GM21360 (cell line): ENCODE measurements around the gene DDX1.

ENCODE experiments used
- ATAC-seq: cut with Tn5 transposase; IDR thresholded peaks from one replicate; pipeline ENCODE4 v1.9.1; 2021; ENCODE audit warnings: mild to moderate bottlenecking, moderate library complexity; ENCODE audit not compliant: unreplicated experiment

The DDX1 gene

DNA sequence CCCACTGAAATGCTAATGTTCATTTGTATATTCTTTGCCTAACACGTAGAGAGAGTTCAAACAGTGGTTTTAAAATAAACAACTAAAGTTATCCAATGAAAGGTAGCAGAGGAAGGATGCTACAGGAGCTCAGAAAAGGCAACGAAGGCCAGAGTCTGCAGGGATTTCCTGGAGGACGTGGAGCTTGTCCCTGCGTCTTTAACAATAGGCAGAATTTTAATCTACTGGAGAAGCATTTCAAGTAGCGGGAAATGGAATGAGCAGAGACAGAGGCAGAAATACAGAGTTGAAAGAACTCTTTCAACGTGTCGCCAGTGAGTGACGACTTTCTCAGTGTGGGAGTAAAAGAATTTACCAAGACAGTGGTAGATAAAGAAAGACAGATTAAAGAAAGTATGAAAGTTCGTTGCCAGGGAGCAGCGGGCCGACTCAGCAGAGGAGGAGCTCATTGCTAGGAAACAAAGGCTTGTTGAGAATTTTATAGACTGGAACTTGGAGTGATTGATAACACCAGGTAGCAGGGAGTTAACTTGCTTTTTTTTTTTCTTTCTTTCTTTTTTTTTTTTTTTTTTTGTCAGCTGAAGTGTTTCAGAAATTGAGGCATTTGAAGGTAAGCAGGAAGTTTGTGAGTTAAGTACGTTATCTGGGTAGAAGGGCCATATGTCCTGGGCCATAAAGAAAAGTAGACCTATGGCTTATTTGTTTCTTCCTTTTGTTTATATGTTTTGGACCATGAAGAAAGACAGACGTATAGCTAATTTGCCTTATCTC lies 29.9 kb upstream of the DDX1 start:
- peak; percentile 7 for ATAC-seq

DNA sequence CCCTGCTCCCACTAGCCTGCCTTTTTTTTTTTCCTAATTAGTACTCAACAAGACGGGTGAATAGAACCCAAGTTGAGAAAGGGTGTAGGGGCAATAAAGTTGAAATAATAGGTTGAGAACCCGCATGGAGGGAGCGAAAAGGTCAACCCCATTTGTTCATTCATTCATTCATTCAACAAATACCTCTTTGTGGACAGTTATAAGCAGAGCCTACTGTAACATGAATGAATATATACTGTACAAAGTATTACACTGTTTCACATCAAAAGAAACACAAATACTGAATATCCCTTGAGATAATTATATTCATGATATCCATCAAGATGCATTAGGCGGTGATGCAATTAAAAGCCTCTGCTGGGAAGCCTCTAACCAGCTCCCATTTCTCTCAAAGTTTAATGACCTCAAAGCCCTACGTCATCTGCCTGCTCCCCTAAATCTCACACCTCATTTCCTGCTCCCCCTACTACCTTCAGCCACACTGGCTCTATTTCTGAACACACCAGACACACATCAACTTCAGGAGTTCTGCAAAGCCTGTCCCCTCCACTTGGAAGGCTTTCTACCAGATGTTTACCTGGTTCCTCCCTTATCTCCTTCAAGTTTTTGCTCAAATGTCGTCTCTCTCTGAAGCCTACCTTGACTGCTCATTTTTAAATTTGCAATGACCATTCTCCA lies 29.2 kb upstream of the DDX1 start:
- no peak for ATAC-seq

DNA sequence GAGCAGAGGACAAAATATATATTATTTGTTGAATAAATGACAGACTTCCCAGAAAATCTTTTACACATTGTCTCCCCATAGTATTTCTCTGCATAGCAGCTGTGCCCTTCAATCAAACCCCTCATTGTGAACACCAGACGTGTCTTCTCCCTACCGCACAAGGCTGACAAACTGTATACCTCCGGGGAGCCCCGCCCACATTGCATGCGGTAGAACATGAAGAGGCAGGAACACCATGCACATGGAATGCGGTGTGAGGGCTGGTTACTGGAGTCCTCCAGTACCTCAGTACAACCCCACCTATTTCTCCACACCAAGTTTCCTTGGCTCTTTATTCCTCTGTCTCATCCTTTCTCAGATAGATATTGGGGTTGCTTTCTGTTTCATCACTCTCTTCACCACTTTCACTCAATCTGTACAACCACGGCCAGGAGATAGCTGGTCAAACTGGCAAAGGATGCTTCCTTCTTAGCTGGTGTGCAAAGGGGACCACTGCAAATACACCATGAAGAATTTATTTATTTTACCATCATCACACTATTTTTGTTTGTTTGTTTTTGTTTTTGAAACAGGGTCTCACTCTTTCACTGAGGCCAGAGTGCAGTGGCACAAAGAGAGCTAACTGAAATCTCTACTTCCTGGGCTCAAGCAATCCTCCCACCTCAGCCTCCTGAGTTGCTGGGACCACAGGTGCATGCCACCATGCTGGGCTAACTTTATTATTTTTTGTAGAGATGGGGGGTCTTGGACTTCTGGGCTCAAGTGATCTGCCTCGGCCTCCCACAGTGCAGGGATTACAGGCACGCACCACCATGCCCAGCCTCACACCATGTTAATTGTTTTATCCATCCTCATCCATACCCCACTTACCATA lies 28.2 kb upstream of the DDX1 start:
- ATAC-seq, result no peak

DNA sequence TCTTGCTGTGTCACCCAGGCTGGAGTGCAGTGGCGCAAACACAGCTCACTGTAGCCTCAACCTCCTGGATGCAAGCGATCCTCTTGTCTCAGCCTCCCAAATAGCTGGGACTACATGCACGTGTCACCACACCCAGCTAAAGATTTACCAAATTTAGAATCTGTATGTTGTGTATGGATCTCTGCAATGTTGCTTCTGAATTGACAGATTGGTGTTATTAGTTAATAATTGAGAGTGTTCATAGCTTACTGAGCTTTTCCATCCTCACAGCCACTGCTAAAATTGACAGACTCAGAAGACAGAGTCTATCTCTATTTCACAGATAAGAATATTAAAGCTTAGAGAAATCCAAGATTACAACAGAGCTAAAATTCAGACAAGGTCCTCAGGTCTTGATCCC lies 26.3 kb upstream of the DDX1 start:
- no peak for ATAC-seq

DNA sequence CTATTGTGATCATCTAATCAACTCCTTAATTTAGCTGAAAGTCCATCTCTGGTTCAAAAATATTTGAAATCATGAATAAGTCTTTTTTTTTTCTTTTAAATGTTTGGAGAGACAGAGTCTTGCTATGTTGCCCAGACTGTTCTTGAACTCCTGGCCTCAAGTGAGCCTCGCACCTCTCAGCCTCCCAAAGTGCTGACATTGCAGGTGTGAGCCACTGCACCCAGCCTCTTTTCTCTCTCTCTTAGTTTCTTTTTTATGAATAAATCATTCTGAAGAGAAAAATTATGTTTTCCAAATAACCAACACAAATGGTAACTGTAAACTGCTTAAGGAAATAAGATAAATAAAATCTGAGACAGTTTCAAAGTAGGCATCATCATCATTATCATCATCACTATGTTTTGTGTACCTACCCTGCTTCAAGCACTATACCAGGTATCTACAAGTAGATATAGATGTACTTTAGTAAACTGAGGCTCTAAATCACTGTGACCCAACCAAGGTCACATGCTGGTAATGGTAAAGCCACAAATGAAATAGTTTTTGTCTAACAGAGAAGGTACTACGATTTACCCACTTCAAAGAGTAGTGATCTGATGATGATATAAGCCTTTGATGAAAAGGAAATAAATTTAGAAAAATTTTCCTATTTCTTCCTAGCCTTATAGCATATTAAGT lies 25.5 kb upstream of the DDX1 start:
- ATAC-seq, result no peak

DNA sequence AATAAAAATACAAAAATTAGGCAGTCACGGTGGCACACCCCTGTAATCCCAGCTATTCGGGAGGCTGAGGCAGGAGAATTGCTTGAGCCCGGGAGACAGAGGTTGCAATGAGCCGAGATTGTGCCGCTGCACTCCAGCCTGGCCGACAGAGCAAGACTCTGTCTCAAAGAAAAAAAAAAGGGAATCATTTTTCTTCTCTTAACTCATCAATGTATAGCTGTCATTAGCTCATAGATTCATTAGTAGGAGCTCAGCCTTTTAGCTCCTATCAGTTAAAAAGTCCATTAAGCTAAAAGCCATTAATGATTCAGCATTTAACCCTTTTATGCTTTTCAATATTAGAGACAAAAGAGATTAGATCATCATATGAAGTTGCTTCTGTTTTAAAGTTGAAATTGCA lies 24.8 kb upstream of the DDX1 start:
- ATAC-seq, result no peak

DNA sequence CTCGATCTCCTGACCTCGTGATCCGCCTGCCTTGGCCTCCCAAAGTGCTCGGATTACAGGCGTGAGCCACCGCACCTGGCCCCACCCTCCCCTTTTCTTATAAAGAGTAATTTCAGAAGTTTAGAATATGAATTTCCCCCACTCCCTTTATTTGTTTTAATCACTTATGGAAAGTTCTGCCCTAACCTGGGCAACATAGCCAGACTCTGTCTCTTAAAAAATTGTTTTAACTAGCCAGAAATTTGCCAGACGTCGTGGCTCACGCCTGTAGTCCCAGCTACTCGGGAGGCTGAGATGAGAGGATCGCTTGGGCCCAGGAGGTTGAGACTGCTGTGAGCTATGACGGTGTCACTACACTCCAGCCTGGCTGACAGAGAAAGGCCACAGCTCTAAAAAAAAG lies 22.8 kb upstream of the DDX1 start:
- no peak for ATAC-seq

DNA sequence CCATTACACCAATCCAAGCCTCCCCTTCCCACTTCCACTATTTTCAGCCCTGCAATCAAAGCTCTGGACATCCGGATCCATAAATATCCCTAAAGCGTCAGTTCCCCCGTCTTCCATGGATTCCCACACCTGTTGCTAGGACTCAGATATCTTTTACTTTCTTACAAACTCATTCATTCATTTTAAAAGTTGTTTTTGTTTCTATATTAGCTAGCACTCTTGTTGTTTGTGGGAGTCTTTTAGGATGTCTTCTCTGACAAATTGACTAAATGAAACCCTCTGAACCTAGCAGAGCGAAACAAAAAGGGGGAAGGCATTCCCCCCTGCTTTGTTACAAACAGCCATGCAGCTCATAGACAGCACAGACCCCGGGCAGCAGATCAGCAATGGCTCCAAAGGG lies 21.6 kb upstream of the DDX1 start:
- ATAC-seq, result no peak

DNA sequence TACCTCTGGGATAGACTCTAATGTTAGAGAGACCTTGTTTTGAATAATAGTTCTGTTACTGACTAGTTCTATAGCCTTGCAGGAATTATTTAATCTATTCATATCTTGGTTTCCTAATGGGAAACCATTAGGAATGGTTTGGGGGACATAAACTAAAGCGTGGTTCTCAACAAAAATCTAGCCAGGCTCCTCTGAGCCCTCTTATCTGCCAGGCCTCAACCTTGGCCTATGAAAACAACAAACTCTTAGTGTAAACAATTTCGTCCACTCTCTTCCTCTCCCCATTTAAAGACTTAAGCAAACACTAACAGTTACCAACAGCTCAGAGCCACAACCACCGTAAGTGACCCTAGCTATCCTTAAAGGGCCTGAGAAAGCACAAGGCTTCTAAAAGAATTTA lies 19.9 kb upstream of the DDX1 start:
- ATAC-seq, result no peak

DNA sequence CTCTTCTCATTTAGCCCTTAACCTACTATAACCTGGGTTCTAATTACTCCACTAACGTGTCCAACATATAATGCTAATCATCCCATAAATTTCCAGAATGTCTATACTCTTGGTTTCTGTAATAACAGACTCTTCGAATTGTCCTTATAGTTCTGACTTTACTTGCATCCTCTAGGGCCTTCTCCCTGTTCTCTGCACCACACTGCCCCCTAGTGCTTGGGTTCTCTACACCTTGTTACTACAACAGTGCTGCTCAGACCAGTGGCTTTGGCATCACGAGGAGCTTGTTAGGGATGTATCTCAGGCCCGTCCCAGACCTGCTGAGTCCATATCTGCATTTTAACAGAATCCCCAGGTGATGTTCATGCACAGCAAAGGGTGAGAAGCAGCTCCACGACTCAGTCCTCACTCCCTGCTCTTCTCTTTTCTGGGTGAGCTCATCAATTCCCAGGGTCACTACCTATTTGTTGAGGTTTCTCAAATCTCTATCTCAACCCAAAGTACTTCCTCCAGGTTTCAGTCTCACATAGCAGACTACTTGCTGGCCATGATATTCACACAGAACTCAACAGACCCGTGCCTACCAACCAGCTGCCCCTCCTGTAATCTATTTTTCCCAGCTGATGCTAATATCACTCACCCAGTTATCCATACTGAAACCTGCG lies 14.5 kb upstream of the DDX1 start:
- ATAC-seq, result peak; percentile 93

DNA sequence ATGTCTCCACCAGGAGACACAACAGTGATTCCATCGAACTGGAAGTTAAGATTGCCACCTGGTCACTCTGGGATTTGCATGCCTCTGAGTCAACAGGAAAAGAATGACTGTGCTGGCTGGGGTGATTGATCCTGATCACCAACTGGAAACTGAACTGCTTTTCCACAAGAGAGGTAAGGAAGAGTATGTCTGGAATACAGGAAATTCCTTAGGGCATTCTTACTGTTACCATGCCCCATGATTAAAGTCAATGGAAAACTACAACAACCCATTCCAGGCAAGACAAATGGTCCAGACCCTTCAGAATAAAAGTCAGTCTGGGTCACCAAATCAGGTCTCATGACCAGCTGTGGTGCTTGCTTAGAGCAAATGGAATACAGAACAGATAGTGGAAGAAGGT lies 12.0 kb upstream of the DDX1 start:
- no peak for ATAC-seq

DNA sequence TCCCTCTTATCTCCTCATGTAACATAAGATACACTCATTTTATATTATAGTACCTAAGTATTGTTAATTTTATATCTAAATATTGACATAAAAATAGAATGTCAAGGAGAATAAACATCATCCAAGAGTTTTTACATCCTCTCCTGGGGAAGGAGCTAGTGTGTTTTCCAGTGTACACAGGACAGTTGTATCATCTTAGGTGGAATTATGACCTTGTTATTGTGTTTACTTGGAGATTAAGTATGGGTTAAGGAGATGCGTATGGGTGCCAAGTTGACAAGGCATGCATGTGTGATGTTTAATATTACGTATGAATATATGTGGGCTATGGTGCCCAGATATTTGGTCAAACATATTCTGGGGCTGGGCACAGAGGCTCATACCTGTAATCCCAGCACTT lies 11.2 kb upstream of the DDX1 start:
- ATAC-seq, result no peak

DNA sequence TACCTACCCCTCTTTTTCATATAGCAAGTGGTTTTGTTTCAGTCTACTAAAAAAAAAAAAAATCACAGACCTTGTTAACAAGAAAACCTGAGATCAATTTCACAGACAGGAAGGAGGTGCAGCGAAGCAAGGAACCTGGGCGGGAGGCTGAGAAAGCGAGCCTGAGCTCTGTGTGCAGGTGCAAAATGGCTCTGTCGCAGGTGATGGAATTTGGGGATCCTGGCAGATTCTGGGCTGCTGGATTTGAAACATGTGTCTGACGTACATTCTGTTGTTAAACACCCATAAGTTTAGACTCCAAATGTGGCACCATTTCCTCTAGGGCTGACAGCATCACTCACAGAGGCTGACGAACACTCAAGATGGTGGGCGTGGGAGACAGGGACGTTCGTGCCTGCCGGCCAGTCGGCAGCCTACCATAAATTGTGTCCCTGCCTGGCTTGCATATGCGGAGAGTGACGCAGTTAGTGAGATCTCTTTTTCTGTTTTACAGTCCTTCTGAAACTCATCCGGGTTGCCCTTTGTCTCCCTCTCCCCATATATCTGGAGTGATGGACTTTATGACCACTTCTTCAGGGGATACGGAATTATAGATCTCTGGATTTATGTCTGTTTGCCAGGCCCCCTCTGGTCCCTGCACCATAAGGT lies 8.8 kb upstream of the DDX1 start:
- ATAC-seq, result no peak

DNA sequence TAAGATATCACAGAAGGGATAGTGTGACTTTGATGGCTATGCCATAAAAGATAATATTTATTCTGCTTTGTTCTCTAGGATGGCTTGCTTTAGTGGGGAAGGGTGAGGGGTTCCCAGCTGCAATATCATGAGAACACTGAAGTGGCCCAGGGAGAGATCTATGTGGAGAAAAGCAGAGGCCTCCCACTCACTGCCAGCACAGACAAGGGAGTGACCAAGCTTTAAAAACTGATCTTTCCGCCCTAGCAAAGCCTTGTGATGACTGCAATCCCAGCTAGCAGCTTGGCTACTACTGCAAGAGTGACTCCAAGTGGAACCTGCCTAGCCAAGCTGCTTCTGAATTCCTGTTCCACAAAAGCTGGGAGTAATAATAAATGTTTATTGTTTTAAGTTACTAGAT lies 7.8 kb upstream of the DDX1 start:
- no peak for ATAC-seq

DNA sequence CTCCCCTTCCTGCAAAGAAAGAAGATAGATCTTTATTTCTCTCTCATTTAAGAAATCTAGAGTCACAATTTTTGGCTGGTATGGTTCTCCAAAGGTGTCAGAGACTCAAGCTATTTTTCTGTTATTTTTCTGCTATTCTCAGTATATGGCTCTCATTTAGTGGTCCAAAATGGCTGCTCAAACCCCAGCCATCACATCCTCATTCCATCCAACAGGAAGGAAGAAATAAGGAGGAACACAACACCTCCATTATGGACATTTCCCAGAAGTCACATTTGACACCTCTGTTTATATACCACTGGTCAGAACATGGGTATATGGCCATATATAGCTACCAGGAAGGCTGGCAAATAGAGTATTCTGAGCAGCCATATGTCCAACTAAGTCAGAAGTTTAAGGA lies 7.4 kb upstream of the DDX1 start:
- ATAC-seq, result no peak

DNA sequence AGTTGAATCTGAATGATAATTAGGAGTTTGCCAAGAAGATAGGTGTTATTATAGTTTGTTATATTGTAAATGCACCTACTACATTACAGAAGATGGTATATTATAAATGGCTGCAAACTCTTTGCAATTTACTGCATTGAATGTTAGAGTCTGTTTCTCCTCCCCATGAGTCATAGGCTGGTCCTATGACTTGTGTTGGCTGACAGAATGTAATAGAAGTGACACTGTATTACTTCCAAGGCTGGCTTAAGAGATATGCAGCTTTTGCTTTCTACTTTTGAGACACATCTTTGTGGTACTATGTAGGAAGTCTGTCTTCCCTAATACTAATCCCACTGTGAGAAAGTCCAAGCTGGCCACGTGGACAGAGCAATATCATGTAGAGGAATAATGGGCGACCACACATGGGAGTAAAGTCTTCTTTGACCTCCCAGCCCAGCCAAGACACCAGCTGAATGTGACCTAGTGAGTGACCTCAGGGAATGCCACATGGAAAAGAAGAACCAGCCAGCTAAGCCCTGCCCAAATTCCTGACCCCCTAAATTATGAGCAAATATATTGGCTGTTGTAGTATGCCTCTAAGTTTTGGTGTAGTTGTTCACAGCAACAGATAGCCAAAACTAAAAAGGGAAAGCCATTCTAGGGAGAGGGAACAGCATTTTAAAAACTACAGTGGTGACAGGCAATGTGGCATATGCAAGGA lies 6.8 kb upstream of the DDX1 start:
- ATAC-seq, result no peak

DNA sequence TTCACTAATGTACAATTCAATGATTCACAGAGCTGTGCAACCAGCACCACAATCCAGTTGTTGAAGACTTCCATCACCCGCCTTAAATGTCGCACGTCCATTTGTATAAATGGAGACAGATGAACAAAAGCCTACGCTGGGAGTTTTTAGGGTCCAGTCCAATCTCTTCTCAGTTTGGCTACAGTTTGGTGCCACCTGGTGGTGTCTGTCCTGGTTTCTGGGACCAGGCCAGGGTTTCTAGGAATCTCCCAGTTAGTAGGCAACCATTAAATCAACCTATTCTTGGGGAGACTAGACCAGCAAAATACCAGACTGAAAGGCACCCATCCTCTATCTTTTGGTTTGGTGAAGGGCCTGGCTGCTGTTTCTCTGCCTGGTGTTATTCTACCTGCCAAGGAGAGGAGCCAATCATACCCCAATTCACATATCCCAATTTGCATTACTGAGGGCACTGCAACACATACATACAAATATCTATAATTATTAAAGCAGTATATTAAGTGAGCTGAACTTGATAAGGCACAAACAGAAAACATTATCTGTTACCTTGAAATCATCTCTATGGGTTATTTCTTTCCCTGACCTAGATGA lies 3.2 kb upstream of the DDX1 start:
- no peak for ATAC-seq

DNA sequence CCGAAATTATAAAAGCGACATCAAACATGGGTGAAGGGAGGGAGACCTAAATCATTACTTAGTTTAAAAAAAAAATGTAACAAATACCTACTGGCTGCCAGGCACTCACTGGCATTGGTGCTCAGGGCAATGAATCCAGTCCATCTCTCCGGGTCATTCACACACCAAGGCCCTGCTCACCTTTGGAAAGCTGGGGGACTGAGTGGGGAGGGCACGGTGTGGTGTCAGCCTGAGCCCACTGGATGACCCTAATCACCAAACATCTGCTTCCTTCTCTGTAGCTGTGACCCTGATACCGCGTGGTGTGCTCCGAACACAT lies 336 bp upstream of the DDX1 start:
- no peak for ATAC-seq

DNA sequence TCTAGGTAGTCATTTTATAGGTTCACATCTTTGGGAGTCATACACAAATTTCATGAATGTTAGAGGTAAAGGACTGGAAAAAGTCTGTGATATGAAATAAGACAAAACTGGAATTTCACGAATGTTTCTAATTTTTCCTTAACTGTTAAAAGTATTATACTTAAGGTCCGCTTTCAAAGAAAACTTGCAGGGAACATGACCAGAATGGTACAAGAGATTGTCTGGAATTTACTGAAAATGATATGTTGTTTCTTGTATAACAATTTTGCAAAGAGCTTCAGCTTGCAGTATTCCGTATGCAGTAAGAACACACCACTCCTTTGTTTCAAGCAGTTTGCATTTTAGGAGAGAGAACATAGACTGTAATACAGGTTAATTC lies 1.6 kb downstream of the DDX1 start:
- ATAC-seq, result no peak
